Left ventricle myocardium inferior (tissue), 1 donor: Measurements from ENCODE around the gene REEP5. TPM values are rescaled to one million over a fixed set of nuclear protein-coding genes. Genes with fewer than 3 reads are reported as not detected.
"Not testable (repeated sequence)": the region's sequence is repeated elsewhere in the genome, so short reads cannot be mapped to it uniquely, and the experiment has no call there.

ENCODE experiments used
- DNase-seq: peaks from one replicate; pipeline ENCODE4 v3.0.0-alpha.2; 2020
- H3K27ac ChIP-seq: fragments of 200-600 bp; replicated peaks from 2 replicates; pipeline ENCODE4 v1.8.0; 2021
- H3K27me3 ChIP-seq: fragments of 200-600 bp; 2 replicates; pipeline ENCODE4 v1.8.0; 2021; ENCODE audit warnings: low read depth
- H3K36me3 ChIP-seq: fragments of 200-600 bp; 2 replicates; pipeline ENCODE4 v1.8.0; 2021
- H3K4me1 ChIP-seq: fragments of 200-600 bp; 2 replicates; pipeline ENCODE4 v1.8.0; 2021
- H3K4me3 ChIP-seq: fragments of 200-600 bp; 2 replicates; pipeline ENCODE4 v1.8.0; 2021; ENCODE audit warnings: mild to moderate bottlenecking, moderate library complexity
- H3K9me3 ChIP-seq: fragments of 200-600 bp; replicated peaks from 2 replicates; pipeline ENCODE4 v1.8.0; 2021
- intact Hi-C: fragments of 100-400 bp; cut with micrococcal nuclease; formaldehyde crosslinking; loops from one replicate; pipeline ENCODE4 v1.11.0; 2022
- total RNA-seq: library from RNA; stranded (reverse); fragmentation: NEBNext Ultra II Directional; extraction: Animal tissue kit (Norgen Biotek cat#: 25700); gene quantifications from one replicate; pipeline ENCODE4 v1.2.1, GENCODE V29; 2021
- TF ChIP-seq, protein P1 (sequence below): fragments of 200-600 bp; IDR thresholded peaks from 2 replicates; pipeline ENCODE4 v1.8.0; 2021; ENCODE audit warnings: antibody characterized with exemption, mild to moderate bottlenecking, borderline replicate concordance
- donor health status: DM: no; HTN: yes; CAD: no; lungs with severe emphysema.

REEP5 gene
- total RNA-seq, 1 donor from 2014 or later: 137 TPM

DNA sequence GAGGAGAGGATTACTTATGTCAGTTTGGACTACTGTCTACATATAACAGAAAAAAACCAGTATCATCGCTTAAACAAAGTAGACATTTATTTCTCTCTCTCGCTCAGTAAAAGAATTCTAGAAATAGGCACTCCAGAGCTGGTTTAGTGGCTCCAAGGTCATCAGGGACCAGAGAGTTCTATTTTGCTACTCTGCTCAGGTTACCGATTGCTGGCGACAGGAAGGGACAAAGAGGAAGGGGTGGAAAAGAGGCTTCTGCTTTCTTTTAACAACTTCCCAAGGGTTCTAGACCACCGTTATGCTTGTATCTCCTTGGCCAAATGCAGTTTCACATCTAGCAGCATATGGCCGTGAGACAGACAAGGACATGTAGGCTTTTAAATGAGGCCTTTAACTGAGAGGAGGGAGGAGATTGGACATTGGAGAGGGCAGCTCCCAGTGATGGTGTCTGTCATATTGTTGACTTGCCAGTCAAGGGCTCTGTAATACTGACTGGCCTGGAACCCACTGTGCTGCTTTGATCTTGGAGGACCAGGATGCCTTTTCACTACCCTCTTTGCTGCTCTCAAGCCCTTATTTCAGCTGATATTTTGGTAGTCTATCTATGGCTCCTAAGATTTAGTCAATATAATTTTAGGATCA is 39.0 kb upstream of the REEP5 start:
- DNase-seq: no peak
- Histone ChIP-seq H3K4me3 (no peak overlapping the region), H3K4me1 (peaks cover 32% of the 10 kb centered on the region), H3K27me3 (no peaks in the 10 kb centered on the region), H3K27ac (no peak overlapping the region), H3K9me3 (no peaks in the 10 kb centered on the region), H3K36me3 (no peaks in the 10 kb centered on the region)
- TF ChIP-seq, protein P1, sequence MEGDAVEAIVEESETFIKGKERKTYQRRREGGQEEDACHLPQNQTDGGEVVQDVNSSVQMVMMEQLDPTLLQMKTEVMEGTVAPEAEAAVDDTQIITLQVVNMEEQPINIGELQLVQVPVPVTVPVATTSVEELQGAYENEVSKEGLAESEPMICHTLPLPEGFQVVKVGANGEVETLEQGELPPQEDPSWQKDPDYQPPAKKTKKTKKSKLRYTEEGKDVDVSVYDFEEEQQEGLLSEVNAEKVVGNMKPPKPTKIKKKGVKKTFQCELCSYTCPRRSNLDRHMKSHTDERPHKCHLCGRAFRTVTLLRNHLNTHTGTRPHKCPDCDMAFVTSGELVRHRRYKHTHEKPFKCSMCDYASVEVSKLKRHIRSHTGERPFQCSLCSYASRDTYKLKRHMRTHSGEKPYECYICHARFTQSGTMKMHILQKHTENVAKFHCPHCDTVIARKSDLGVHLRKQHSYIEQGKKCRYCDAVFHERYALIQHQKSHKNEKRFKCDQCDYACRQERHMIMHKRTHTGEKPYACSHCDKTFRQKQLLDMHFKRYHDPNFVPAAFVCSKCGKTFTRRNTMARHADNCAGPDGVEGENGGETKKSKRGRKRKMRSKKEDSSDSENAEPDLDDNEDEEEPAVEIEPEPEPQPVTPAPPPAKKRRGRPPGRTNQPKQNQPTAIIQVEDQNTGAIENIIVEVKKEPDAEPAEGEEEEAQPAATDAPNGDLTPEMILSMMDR: no peak
- intact Hi-C loops: no loop called here

DNA sequence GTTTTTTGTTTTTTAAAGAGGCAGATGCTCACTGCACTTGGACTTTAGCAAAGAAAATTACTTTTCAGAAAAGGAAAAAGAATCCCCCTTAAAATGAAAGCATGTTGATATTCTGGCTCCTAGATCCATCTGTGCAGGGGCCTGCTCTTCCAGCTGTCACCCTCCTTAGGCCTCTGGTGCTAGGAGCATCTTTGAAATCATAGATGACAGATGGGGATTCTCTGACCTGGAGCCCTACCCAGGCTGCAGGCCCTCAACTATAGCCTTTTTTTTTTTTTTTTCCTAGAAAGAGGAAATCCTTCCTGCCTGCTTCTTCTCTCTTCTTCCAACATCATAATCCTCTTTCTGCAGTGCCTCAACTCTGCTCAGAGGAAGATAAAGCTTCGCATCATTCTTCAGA is 38.3 kb upstream of the REEP5 start:
- H3K27me3 ChIP-seq: no peaks in the 10 kb centered on the region
- H3K9me3 ChIP-seq: no peaks in the 10 kb centered on the region
- no peaks in the 10 kb centered on the region for H3K36me3 ChIP-seq
- H3K4me3 ChIP-seq: no peak overlapping the region
- intact Hi-C loops: no loop called here
- no peak for DNase-seq
- peaks cover 32% of the 10 kb centered on the region for H3K4me1 ChIP-seq
- TF ChIP-seq, protein P1: no peak
- H3K27ac ChIP-seq: no peak overlapping the region

DNA sequence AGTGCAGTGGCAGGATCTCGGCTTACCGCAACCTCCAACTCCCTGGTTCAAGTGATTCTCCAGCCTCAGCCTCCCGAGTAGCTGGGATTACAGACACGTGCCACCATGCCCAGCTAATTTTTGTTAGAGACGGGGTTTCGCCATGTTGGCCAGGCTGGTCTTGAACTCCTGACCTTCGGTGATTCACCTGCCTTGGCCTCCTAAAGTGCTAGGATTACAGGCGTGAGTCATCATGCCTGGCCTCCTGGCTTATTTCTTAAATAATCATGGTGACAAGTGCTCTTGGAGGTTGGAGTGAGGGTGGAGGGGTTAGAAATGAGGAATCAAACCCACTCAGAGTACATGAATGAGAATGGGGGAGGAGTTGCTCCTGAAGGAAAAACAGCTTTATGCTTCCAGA is 37.8 kb upstream of the REEP5 start:
- H3K4me1 ChIP-seq: peaks cover 32% of the 10 kb centered on the region
- H3K27ac ChIP-seq, H3K4me3 ChIP-seq, H3K36me3 ChIP-seq, DNase-seq, H3K9me3 ChIP-seq, intact Hi-C loops, H3K27me3 ChIP-seq: not testable (repeated sequence)

DNA sequence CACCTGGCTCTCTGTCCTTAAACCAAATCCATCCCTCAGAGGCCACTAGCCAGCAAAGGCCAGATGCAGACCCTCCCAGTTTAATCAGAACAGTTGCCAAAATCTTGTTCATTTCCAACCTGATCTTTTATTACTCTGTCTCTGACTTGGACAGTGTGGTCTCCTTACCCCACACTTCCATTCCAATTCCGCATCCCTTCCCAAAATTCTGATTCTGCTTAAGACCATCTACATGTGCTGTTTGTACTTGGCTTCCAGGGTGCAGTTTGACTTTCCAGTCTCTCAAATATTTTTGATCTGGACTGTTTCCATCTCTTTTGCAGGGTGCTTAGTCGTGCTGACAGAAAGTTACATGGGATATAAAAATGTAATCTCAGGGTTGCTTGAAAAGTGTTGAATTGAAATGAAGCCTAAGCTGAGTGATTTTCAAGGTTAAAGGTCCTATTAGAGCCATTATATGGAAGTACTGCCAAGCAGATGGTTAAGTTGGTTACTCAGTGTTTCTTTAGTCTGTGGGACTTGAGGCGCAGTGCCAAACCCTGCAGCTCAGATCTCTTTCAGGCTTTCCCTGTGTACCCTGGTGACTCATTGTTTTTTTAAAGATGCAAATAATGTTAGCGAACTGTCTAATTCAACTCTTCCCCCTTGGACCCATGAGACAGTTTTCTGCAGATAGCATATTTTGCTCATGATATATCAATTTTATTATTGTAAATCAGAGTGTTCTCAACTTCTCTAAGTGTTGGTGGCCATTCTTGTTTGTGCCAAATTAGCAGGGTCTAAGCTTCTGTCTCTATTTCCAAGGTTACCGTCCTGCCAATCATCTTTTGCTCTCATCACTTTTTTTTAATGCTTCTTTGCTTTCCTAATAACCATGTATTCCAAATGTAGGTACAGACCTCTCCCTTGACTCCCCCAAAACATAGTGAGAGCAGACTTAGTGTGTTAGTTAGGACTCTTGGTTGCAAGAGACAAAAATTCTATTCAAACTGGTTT is 36.4 kb upstream of the REEP5 start:
- intact Hi-C loops: no loop called here
- no peaks in the 10 kb centered on the region for H3K27me3 ChIP-seq
- no peaks in the 10 kb centered on the region for H3K36me3 ChIP-seq
- H3K27ac ChIP-seq: peak overlapping the region; percentile 64
- H3K4me1 ChIP-seq: peaks cover 24% of the 10 kb centered on the region
- peak; percentile 76 for DNase-seq
- TF ChIP-seq, protein P1: no peak
- H3K9me3 ChIP-seq: no peaks in the 10 kb centered on the region
- H3K4me3 ChIP-seq: peak overlapping the region; percentile 13

DNA sequence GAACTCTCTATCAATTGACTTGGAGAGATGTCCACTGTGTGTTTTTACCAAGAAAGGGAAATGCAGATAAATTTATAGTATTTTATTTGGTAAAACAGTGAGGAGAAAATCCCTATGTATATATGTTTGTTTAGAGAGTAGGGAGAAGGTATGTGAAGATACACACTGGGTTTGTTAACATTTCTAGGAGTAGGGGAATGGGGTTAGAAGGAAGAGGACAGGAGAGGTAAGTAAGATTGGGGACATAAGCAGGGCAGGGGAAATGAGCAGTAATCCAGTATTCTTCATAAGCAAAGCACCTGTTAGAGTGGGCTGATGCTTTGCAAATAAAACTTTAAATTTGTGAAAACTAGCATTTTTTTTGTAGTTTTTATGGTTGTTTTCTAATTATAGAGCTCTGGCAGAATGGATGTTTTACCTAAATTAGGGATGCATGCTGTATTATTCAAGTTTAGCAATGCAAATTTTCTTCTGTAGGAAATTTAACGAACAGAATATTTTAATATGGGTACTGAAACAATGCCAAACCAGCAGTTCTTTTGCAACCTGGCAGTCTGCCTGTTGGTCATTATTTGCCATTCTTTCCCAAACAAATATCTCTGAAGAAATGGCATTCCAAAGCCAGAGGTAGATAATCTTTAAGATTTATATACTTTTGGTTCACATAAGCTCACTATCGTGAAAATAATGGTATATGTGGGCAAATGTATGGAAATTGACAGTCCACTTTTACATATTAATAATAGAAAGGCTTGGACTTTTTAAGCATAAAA is 35.2 kb upstream of the REEP5 start:
- H3K4me3 ChIP-seq: no peak overlapping the region
- no peaks in the 10 kb centered on the region for H3K9me3 ChIP-seq
- H3K27me3 ChIP-seq: no peaks in the 10 kb centered on the region
- intact Hi-C loops: no loop called here
- no peak for DNase-seq
- H3K4me1 ChIP-seq: peaks cover 22% of the 10 kb centered on the region
- TF ChIP-seq, protein P1: no peak
- H3K27ac ChIP-seq: peak overlapping the region; percentile 64
- H3K36me3 ChIP-seq: no peaks in the 10 kb centered on the region
